GM18511 (cell line): ENCODE measurements around the gene RCC2.

Source experiments
- ATAC-seq: cut with Tn5 transposase; IDR thresholded peaks from one replicate; pipeline ENCODE4 v1.9.1; 2021; ENCODE audit warnings: mild to moderate bottlenecking, moderate library complexity; ENCODE audit not compliant: unreplicated experiment

Gene RCC2

DNA sequence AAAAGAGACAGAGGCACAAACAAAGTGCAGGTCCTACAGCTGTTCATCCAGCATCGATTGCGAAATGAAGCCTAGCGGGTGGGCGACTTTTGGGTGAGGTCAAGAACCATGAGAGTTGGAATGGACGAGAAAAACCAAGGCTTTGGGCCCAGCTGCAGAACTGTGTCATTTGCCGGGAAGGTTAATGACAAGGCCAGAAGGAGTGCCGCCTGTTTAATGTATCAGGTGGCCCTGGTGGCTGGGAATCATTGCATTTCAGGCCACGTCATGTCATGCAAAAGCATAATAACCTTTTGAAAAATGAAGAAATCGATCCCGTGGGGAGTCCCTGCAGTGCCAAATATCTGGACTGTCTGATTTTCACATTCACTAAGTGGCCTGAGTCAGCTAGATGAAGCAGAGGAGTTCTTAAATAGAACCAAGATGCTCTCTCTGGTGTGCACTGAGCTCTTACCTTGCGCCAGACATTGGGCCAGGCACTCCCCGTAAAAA is 8.1 kb upstream of the RCC2 start:
- ATAC-seq = no peak

DNA sequence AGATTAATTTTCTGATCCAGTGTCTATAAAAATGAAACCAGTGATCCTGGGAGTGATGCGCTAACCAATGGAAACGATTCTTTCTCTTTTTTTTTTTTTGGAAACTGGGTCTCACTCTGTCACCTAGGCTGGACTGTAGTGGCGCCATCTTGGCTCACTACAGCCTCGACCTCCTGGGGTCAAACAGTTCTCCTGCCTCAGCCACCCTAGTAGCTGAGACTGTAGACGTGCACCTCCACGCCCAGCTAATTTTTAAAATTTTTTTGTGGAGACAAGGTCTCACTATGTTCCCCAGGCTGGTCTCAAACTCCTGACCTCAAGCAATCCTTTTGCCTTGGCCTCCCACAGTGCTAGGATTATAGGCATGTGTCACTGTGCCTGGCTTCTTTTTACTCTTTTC is 3.4 kb upstream of the RCC2 start:
- ATAC-seq = no peak

DNA sequence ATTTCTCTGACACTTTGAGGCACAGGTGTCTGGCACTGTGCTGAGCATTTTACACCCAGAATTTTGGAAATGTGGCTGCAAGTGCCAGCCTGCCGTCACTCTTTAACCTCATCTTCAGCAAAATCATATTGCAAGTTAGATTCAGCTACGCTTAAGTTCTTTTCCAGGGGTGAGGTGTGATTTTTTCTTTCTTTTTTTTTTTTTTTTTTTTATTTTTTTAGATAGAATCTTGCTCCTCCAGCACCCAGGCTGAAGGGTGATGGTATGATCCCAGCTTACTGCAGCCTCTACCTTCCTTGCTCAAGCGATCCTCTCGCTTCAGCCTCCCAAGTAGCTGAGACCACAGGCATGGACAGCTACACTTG is 2.5 kb upstream of the RCC2 start:
- ATAC-seq = no peak

DNA sequence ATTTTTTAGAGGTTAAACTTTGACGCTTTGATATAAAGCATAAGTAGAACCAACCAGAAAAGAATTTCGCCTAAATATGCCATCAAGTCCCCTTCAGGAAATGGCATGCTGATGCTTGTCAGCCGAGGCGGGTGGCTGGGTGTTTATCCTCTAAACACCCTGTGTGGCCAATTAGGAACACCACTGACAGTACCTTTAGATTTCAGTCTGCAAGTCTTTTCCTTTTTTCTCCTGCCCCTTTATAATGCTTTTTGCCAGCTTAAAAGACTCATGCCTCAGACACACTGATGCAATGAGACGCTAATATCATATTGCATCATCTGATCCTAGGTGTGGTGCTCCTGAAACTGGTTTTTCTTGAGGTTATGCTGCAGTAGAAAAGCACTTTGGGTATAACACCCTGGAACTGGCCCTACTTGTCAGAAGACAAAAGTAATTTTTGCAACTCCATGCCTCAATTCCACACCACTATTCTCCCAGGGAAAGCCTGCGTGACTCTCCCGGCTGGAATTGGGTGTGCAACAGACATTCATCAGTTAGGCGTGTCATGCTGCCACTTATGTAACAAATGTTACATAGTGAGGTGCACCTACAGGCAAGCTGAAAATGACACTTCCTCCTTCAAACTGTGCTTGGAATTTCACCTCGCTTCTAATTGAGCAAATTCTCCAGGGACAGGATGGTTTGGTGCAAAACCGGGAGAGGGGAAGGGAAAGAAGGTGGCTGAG is 2.0 kb upstream of the RCC2 start:
- ATAC-seq = no peak

DNA sequence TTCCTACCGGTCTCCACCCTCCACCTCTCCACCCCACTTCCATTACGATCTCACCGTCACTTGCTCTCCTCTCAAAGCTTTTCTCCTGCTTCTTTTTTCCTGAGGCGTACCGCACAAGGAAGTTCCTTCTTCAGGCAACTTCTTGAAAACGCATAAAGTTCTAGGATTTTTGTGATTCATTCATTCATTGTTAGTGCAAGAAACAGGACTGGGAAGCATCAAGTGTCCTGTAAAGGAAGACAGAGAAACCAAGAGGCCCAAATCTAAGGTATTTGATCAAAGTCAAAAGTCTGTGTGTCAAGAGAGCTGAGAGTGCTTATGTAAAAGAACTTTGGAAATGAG is 1.3 kb upstream of the RCC2 start:
- no peak for ATAC-seq

DNA sequence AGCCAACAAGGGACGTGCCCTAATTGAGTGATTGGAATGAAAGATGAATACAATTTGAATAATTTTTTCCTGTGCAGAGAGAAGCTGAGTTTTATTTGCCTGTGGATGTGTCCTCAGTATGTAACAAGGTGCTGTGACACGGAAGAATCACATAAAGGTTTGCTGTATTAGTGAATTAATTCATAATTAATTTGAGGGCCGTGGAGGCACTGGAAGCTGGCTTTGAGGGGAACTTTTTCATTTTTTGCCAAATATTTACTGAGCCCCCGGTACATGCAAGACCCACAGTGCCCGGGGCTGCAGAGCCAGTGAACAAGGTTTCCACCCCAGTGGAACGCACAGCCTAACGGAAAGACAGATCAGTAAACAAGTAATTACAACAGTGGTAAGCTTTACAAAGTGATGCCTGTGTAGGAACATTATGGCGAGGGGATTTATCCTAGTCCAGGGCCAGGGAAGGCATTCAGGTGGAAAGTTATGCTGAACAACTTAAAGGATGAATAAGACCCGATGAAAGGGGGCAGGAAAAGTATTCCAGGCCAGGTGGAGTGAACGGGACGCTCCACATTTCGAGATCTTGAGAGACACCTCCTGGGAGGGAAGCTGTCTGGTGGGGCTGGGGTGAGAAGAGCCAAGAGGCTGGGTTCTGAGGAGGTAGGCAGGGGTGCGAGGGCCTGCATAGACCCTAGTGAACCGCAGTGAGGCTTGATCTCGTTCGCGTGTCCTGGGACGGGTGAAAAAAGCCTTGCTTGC is 773 bp upstream of the RCC2 start:
- ATAC-seq = no peak

DNA sequence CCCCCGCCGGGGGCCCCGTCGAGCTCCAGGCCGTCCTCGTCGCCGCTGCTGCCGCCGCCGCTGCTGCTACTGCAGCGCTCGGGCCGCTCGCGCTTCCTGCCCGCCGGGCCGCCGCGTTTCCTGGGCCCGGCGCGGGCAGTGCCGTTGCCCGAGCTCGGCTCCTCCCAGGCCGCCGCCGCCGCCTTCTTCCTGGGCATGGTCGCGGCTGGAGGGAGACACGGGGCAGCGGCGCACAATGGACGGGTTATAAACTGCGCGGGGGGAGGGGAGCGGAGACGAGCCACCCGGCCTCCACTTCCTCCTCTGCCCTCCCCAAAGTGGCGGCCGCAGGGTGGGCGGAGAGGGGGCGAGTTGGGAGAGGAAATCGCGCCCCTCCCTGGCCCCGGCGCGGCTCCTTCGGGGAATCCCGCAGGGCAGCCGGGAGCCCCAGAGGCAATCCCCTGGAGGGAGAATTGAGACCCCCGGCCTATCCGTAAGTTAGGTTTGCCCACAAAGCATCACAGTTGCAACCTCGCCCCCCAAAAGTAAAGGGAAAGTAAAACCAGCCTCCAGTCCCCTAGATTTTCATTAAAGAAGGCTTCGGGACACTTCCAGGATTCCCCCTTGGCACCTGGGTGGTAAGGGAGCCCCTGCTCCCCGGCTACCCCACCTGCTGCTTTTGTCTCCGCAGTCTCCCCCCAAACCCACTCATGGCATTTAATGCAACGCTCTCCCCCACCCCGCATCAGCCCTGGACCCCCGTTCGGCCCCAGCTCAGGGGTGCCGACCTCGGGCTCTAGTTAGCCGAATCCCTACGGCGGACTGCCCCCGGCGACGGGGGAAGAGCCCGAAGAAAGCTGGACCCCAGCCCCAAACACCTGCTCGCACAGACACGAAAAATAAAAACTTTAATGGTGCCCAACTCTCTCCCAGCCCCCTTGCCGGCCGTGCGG is 893 bp downstream of the RCC2 start:
- no peak for ATAC-seq

DNA sequence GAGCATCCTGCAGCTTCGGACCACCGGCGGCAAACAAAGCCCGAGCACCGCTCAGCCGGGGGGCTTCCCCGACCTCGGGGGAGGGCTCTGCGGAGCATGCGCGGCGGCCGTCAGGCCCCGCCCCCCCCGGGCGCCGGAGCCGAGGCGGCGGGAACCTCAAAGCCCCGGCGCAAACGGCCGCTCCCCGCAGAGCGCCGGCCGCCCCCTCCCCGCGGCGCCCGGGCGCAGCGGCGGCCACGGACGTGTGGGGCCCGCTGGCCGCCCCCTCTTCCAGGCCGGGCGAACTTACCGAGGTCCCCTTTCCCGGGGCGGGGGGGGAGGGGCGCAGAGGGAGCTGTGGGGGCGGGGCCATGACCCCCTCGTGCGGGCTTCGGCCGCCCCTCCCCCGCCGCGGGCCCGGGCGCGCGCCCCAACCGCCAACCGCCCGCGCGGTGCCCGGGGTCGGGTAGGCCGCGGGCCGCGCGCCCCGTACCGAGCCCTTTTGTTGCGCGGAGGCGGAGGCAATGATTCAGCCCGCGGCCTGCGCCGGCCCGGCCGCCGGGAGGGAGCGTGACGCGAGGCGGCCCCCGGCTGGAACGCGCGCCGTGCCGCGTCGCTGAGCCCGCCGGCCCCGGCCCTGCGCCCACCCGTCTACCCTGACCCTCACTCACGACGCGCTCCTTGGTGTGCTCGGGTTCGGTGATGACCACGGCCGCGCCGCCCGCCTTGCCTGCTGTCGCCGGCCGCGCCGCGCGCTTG is 1.7 kb downstream of the RCC2 start:
- no peak for ATAC-seq

DNA sequence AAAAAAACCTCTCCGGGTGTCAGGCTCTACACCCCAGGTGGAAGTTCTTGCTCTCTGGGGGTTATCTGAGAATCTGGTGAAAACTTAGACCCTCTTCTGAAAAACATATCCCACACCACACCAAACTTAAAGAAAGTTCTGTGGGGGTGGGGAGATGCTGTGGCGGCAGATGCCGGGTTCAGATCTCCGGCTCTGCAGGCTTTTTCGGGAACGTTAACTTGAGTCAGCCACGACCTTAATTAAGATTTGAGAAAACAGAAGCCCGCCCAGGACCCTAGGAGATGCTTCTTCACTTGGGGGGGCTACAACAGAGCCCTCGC is 2.3 kb downstream of the RCC2 start:
- no peak for ATAC-seq

DNA sequence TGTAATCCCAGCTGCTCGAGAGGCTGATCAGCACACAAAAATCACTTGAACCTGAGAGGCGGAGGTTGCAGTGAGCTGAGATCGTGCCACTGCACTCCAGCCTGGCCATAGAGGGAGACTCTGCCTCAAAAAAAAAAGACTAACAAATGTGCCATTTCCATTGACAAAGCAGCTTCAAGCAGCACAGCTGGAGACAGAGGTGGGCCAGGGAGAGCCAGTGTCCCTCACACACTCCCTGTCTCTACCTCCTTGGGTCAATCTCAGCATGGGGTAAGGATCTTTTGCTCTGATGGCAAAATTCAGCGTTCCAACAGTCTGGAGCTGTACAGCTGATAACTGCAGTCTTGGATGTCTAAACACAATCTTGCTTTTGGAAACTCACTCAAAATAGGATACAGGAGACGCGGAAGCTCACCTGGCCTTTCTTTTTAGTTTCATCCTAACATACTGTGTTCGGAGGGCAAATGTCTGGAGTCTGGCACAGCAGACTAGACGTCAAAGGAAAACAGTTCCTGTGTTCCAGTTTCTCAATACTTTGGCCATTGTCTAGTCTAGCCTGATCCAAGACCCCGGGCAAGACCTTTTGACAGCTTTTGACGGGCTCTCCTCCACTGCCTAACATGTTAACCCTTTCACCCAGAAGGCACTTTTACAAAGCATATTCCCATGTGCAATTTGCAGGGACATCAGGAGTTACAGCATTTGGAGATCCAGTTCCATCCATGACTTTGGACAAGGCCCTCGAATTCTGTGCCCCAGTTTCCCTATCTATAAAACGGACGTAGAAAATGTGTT is 2.9 kb downstream of the RCC2 start:
- no peak for ATAC-seq

DNA sequence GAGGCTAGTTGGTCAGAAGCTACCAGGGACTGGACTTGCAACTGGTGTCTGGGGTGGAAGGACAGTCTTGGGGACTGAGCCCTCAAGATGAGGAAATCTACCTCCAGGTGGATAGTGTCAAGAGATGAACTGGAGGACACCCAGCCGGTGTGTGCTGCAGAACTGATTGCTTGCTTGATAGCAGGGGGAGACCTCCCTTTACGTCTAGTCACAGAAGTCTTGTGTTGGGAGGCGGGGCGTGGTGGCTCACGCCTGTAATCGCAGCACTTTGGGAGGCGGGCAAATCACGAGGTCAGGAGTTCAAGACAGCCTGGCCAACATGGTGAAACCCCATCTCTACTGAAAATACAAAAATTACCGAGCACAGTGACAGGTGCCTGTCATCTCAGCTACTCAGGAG is 4.9 kb downstream of the RCC2 start:
- no peak for ATAC-seq

DNA sequence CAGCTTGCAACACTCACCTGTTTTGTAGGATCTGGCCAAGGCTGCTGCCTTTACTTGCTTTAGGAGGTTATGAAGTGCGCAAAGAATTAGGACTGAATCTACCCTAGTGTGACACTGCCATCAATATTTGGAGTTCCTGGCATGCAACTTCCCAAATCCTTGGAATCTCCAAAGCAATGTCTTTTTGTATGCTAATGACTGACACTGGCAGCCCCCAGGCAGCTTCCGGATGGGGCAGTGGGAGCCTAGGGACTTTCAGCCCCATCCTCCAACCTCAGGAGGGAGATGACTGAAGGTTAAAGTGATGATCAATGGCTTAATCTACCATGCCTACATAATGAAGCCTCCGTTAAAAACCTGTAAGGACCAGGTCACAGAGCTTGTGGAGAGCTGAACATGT is 5.5 kb downstream of the RCC2 start:
- ATAC-seq = no peak

DNA sequence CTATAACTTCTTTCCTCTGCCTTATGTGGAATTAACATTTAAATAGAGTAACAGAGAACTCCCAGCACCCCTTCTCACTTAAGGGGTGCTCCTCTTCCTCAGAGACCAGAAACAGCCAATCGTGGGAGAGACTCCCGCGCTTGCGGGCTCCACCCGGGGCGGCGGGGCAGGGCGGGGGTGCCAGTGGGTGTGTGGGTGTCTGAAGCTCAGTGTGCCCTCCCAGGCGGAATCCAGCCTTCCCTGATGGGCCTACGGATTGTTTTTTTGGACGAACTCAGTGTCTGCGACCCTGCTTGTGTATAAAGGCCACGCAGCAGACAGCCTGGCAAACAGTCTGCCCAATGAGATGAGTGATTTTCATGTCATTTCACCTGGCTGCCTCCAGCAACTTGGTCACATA is 6.2 kb downstream of the RCC2 start:
- ATAC-seq = no peak

DNA sequence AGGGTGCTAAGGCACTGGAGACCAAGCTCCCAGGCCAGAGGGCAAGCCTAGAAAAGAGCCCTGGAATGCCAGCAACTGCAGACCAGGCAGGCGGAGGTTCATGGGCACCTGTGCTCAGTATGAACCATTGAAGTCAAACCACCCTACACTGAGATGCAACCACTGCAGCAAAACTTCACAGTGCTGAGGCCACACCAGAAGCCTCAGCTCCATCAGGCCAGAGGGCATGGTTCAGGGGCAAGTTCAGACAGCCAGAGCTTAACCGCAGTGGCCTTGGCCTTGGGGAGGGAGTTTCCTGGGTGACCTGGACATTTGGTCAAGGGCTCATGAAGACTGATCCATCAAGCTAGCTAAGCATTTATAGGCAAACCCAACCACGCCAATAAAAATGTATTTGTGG is 7.1 kb downstream of the RCC2 start:
- ATAC-seq = no peak

DNA sequence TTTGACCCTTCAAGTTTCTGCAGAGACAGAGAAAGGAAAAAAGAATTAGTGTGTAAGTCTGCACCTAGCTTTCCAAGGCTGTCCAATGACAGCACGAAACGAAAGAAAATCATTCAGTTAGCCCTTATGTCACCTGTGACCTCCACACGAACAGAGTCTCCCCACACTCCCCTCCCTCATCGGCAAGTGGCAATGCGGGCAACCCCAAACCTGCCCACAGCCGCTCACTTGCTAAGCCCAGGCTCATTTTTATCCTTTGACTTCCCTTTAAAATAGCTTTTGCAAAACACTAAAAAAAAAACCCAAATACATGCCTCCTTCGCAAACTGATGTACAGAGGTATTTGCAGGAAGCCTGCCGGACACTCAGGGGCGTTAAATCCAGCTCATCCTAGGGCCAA is 10.3 kb downstream of the RCC2 start:
- no peak for ATAC-seq

DNA sequence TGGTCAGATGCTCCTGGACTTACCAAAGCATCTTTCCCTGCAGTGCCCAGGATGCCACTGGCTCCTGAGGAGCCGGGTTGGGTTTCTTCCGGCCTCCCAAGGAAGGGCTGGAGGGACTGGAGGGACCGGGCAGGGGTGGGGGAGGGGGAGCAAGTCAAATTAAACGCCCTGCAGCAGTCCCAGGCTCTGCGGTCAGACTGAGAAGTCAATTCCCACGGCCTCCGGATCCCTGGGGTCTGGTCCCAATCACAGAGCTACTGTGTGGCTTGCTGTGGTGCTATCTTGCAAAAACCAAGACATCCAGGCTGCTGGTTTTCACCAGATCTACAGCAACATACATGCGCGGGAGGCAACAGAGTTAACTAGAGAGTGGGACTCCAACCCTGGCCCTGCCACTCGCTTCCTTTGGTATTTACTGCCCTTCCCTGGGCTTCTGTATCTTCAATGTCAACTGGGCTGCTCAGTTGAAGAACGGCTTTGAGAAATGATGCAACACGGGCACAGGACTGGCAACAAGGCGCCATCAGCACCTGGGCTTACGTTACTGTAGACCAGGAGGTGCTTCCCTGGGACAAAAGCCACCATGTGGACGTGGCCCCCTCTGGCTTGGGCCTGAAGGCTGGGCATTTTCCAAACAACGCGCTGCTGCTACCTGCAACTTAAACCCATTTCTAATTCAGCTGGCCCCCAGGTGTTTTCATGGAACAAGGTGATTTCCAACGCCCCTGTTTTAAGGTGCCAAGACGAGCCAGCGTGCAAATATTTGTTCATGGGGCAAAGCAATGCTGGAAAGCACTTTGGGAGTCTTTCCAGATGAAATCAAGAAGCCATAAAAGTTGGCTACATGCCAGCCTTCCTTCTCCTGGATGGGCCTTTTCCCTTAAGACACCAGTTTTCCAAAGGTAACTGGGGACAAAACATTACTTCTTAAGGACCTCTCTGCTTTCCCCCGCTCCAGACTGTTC is 11.5 kb downstream of the RCC2 start:
- ATAC-seq = no peak

DNA sequence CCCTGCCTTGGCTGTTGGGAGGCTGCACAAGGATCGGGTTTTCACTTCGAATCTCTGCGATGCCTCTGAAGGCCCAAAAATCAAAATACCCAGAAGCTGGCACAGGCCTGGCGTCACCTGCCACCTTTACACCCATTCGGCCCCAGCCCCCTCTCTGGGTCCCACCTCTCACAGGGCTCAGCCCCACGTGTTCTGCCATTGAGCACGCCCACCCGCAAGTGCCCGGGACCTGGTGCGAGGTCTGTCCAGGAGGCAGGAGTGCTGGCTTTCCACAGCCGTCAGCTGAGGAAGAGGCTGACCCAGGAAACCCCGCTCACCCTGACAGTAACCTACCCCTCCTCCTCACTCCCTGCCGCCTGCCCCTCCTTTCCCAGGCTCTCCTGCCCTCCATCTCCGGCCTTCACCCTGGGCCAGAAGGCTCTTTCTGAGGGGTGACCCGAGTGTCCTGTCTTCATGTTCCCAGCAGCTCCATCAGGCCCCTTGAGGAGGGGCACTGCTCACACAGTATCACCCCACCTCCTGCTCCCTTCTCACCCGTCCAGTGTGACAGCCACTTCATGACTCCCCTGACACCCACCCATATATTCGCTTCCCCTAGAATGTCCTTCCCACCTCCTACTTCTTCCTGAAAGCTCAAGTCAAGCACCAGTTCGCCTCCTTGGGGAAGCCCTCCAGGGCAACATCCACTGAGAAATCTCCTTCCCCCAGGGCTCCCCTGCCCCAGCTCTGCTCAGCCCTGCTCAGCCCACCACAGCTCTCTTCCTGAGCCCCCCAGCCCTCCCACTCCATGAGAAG is 13.5 kb downstream of the RCC2 start:
- no peak for ATAC-seq

DNA sequence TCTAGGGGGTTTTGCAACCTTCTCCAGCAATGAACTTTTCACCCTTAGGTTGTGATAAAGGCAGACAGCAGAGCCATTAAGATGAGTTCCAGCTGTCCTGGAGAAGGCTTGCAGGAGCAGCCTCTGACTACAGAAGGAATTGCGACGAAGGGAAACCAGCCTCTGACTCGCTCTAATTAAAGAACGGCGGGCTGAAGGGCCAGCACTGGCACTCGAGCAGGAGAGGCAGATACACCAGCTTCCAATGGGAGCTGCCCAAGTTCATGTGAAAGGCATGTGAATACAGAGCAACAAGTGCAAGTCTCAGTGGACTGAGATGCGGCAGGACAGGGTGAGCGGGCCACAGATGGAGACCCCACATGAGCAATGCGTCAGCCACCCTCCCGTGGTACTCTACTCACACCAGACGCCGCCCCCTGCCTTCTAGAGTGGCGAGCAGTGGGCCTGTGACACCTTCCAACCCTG is 15.7 kb downstream of the RCC2 start:
- no peak for ATAC-seq
